ENCODE results near the gene ATP2B2. TPM values are rescaled to one million over a fixed set of nuclear protein-coding genes. Genes with fewer than 3 reads are reported as not detected.

Gene ATP2B2
- polyA plus RNA-seq, 5 donors = 0.03 to 0.24 (median 0.13) TPM; not detected in 1

DNA sequence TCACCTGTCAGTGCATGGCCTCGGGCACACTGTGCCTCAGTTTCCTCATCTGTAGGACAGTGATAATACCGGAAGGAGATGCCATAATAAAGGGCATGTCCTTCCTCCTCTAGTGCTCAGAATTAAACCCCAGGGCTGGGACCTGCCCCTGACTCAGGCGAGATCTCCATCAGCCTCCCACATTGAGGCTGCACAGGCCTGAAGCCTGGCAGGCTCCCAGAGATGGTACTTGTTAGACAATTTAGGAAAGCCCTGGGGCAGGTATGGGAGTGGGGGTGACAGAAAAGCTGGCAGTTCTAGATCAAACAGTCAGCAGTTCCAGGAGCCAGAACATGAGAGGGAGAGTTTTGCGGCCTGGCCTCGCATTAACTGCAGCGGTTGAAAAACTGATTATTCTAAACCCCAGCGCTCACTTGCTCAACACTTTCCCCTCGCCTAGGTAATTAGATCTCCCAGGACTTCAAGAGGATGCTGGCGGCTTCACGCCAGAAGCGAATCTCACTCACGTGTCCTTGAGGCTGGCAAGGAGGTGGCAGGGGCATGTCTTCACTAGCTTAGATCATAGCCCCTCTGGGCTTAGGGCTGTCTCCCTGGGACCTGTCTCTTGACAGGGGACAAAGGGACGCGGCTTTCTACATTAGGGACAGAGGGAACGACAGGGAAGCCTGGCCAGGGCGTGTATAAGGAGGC is 73.1 kb downstream of the ATP2B2 start:
- no peak for DNase-seq

DNA sequence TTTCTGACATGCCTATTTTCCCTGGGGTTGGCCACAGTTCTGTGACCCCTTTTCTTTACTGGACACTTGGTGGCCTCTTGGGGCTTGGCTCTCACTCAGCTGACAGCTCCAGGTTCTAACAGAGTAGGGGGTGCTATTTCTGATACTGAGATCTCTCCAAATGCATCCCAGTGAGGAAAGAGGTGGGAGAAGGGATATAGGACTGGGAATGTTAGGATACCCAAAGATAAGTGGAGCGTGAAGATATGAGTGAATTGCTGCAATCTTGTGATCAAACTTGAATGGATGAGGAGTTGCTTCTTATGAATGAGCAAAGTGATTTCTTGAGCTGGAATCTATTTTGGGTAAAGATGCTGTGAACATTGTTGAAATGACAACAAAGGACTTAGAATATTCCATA is 74.6 kb downstream of the ATP2B2 start:
- no peak for DNase-seq

DNA sequence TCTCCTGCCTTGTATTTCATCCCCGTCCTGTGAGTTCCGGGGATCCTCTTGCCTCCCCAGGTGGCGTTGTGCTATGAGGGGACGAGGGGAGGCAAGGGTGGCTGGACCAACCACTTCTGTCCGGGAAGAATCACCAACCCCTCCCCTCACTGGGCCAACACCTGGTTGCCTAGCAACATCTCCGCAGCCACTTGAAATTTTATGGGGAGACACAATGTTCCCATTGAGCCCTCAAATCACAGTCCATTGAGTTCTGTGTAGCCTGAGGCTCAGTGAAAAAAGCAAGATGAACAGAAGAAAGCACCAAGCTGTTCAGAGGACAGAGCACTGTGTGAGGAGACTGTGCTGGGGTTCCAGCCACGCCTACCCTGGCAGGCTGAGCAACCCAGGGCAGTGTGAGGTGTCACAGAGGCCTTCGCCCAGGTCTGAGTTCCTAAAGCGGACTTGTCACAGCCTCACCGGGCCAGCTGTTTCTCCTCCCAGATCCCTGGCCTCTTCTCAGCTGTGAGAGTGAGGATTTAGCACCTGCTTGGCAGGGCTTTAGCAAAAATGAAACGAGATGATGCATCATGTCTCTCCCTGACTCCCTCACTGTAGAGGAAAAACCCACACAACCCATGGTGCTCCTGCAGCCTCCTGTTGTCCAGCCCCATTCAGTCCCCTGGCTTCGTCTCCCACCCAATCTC is 76.8 kb downstream of the ATP2B2 start:
- no peak for DNase-seq

DNA sequence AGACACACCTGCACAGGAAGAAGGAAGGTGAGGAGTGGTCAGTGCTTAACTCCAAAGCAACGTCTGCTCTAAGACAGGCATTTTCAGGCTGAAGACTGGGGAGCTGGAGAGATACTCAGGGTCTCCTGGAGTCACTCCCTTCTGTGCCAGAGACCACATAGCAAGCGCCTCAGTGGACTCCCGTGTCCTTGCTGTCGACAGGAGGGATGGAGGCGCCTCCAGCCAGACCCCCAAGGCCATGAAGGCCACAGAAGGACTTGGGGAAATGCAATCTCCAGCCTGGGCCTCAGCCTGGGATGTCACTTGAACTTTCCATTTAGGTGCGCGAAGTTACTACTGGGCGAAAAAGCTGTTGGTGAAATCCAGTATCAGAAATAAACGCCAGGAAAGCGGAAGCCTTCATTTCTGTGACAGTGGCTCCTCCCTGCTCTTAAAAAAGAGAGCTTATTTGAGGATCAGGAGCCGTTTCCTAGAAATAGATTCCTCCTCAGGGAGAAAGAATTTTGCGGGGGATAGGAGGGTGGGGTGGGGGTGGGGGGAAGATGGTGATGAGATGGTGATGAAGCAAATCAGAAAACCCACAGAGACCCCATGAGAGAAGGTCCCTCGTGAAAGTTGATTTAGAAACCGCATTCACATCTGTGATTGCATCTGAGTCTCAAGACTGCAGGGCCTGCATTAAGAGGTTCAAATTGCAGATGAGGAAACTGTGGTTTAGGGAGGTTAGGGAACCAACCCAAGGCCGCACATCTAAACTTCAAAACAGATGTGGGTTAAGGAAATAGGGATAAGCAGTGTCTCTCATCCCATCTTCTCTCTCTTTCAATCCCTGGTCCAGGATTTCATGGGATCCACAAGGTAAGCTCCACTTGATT is 78.8 kb downstream of the ATP2B2 start:
- no peak for DNase-seq

DNA sequence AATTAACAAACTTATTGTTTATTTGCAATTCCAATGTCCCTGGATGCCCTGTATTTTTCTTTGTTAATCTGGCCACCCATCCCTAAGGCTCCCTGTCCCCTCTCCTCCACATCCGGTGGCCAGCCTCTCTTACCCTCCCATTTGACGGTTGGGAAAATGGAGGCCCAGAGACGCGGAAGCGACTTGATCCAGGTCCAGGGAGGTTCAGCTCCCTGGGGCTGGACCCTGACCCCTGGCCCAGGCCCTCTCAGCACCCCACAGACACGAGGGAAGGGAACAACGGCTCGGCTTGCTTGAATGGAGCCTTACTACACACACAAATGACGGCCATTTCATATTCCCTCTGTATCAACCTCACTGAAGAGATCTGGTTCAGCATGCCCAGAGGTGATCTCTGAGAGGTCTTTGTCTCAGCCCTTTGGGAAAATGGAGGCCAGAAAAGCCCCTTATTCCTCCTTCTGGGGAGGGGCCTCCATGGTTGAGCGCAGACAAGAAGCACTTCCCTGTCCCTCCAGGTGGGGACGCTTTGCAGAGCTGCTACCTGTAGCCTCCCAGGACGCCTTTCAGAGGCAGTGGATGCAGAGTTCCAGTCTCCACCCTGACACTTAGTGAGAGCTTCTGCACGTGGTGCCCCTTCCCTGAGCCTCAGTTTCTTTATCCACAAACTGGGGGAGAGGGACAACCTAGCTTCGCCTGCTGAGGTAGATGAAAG is 82.1 kb downstream of the ATP2B2 start:
- DNase-seq = no peak

DNA sequence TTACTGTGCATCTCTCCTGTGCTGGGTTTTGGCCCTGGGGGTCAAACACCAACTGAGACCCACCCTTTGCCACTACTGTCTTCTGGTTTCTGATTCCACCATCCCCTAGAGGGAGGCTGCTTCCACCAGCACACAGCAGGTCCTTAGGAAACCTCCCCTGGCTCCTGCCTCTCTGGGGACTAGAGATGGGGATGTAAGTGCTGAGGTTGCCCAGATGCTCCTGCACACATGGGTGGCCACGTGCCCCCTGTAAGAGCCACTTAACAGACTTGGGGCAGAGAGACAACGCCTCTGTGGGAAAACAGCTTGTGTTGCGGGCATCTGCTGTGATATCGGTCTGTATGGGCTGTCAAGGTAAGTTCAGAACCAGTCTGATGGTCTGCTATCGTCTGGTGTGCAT is 83.4 kb downstream of the ATP2B2 start:
- no peak for DNase-seq

DNA sequence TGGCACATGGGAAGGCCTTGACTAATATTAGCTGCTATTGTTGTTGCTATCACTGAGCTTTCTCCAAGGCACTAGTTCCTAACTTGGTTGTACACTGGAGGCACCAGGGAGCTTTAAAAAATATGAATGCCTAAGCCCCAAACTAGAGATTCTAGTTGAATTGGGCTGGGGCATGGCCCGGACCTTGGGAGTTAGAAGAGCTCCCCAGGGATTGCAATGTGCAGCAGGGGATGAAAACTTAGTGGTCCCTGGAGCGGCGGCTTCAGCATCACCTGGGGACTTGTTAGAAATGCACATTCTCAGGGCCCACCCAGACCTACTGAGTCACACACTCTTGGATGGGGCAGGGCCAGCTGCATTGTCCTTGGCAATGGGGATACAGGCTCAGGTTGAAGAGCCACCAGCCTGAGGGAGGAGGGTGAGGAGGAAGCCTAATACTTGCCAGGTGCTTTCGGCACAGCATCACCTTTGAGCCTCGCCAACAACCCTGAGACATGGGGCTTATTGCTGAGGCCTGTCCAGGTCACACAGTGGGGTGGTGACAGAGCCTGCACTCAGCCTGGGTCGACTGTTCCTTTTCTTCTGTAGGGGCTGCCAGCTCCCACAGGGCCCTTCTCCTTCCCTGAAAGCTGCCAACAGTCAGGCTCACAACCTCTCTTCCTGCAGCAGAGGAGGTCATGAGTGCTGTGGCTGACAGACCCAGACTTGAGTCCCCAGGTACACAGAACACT is 84.5 kb downstream of the ATP2B2 start:
- DNase-seq = no peak

DNA sequence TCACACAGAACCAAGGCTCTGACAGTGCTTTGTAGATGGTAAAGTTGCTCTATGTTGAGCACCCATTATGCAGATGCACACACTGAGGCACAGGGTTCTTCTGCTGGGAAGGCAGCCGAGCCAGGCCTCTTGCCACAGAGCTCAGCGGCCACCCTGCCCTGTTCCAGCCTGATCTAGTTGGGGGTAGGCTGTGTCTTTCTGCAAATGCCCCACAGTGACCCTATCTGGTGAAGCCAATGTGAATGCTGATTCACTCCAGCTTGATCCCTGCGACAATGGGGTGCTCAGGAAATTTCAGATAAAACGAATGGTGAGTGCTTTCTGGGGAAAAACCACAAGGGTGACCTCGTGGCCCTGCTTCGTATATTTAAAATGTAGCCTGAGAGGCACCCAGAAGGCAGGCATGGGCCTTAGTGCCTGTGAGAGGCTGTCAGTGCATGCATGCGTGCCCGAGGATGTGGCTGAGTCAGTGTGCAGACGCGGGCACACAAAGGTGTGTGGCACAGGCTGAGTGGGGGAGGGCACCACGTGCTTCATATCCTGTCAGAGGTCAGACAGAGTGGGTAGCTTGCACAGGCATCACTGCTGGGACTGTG is 85.7 kb downstream of the ATP2B2 start:
- no peak for DNase-seq

DNA sequence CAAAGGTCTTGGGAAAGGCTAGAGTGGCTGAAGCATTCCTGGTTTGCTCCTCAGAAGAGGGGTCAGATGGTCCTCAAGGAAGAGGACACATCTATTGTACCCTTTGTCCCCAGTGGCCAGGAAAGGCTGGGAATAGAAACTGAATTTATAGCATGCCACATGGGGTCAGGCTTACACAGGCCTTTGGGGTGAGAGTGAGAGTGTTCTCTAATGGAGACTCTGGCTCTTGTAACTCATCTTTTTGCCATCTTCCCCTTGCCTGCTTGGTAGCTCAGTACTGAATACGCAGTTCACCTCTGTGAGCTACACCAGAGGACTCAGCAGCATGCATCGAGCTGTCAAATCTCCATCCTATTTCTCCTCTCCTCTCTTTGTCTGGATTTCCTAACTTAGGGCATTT is 87.5 kb downstream of the ATP2B2 start:
- DNase-seq = no peak

DNA sequence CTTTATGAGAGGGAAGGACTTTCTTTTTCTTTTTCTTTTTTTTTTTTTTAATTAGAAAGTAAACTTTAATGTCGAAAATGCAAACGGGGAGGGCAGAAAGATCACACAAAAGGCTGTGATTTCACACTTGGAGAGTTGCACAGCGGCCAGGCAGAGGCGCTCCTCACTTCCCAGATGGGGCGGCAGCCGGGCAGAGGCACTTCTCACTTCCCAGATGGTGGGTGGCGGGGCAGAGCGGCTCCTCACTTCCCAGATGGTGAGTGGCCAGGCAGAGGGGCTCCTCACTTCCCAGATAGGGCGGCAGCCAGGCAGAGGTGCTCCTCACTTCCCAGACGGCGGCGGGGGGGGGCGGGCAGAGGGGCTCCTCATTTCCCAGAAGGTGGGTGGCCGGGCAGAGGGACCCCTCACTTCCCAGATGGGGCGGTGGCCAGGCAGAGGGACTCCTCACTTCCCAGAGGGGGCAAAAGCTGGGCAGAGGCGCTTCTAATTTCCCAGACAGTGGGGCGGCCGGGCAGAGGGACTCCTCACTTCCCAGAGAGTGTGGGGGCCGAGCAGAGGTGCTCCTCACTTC is 88.6 kb downstream of the ATP2B2 start:
- no peak for DNase-seq

DNA sequence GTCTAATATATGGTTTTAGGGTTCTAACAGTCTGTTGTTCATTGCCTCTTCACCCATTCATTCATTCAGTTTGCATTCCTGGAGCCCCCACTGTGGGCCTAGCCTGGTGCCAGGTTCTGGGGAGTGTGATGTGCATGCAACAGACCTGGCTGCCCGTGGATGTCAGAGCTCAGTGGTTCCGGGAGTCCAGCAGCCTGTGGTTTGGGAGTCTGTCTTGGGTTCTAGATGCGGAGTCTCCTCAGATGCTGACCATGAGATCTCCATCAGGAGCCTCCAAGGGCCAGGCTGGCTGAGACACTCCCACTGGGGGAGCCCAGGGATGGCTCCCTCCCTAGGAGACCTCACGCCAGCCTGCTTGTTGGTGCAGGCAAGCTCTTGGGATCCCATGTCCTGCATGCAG is 92.3 kb downstream of the ATP2B2 start:
- DNase-seq = no peak

DNA sequence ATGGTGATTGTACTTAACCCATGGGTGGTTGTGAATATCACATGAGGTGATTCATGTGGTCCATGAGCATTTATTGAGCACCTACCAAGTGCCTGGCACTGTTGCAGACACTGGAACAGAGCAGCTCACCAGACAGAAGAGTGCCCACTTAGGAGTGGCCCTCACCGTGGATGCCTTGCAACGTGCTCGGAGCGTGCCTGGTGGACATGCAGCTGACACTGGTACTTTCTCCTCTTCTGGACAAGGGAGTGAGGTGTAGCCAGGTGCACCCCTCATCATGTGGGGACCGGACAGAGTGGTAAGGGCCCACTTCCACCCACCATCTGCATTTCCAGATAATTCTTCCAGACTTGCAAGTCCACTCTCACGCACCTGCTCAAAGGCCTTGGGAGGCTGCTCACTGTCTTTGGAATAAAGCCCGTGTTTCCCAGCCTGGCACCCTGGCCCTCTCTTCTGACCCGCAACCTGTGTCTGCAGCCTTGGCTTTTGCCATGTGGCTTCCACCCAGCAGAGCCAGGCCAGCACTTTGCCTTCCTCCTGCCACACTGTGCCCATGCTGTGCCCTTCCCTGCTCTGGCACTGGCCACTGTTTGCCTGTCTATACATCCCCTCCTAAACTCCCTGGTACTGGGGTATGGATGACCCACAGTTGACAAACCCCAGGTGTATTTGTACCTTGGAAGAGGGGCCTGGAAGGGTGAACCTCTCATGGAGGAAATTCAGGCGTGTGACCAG is 93.6 kb downstream of the ATP2B2 start:
- DNase-seq = no peak

DNA sequence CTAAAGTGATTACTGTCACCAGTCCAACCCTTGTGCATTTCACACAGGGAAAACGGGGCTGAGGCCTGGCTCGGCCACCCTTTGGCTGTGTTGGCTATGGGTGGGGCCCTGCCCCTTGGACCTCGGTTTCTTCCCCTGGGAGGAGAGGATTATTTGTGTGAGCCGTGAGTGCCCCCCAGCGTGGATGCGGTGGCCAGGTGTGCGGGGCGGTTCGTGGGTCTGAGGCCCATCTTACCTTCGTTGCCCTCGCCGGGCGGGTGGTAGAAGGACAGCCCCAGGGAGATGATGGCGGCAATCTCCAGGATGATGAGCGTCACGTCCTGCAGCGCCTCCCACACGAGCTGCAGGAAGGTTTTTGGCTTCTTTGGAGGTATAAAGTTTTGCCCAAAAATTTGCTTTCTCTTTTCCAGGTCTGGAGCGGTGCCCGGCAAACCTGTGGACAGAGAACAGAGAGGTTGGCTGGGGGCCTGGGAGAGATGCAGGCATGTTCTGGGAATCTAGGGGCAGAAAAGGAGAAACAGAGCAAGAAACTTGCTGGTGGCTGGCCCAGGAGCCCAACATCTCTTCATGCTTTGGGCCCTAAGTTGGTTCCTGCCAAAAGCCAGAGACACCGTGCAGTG is 94.9 kb downstream of the ATP2B2 start:
- no peak for DNase-seq

DNA sequence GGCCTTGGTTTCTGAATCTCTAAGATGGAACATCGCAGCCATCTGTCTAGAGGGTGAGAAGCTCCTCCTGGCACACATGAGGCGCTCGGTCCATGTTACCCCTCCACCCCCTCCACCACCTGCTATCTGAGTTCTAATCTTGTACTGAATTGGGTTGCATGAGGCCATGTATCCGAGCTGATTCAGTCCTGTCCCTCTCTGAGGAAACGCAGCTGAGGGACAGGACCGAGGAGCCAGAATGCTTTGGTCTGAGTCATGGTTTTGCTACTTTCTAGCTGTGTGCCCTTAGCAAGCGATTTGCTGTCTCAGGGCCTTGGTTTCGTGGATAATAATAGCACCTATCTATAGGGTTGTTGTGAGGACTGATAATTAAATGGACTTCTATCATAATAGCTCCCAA is 96.7 kb downstream of the ATP2B2 start:
- no peak for DNase-seq

DNA sequence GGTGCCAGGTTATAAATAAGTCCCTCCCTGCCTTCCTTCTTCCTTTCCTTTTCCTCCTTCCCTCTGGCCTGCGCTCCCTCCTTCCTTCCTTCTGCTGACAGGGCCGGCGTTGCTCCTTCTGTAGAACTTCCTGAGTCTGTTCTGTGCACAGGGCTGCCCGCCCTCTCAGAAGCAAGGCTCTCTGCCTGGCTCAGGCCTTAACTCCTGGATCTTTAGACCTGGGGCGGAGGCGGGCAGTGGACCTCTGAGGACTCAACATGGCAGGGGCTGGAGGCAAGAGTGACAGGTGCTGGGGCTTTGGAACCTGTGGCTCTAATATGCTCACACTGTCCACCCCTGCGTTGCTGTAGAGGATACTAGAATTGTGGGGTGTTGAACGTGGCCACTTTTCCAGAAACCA is 98.0 kb downstream of the ATP2B2 start:
- no peak for DNase-seq

DNA sequence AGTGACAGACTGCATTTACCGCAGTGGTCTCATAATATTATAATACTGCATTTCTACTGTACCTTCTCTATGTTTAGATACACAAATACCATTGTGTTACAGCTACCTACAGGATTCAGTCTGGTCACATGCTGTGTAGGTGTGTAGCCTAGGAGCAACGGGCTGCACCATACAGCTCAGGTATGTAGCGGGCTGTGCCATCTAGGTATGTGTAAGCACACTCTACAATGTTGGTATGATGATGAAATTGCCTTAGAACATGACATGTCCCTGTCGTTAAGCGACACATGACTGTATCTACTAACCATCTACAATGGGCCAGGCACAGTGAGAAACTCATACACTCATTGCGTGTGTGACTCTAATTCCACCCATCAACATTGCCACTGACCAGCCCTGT is 99.0 kb downstream of the ATP2B2 start:
- DNase-seq = no peak

DNA sequence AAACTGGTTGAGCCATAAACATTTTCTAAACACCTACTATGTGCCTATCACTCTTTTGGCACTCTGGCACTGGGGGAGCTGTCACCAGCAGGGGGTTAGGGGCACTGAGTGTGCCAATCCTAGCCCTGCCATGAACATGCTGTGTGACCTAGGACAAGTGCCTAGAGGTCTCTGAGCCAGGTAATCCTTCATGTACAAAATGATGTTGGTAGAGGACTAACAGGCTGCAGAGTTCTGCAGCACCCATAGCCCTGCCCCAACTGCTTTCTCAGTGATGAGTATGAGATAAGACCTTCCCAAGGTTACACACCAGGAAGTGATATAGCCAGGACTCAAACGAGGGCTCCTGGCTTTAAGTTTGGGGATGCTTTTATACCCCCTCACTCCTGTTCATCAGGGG is 99.6 kb downstream of the ATP2B2 start:
- DNase-seq = no peak

DNA sequence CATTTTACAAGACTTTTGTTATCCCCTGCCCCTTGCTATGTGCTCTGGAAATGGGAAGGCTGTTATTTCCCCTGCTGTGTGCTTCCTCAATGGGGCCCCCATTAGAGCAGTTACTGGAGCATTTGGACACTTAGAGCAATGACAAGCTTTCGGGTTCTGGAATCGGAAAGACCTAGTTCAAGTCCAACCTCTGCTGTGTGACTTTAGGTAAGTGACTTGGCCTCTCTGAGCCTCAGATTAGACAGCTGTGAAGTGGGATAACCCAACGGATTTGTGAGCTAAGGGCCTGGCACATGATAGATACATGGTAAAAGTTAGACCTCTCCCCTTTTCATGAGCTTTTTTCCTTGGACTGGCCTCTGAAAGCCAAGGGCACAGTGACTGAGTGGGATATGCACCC is 100.5 kb downstream of the ATP2B2 start:
- DNase-seq = no peak

DNA sequence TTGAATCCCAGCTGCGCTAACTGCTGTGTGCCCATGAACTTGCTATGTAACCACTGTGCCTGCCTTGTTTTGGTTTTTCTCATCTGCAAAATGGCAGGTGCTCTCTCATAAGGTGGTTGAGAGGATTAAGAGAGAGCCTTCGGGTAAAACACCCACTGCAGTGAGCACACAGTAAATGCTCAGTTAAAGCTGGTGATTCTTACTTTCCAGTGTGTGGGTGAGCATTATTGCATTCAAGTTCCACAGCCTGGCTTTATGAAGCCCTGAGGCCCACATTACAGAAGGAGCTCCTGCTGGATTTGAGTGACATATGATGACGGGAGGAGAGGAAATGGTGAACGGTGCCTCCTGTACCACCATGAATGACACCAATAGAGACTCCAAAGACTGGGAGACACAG is 101.0 kb downstream of the ATP2B2 start:
- DNase-seq = no peak
